OCI-LY3 (cell line): ENCODE data around the gene SNPH.

Source experiments
- CTCF ChIP-seq: fragments of 200-600, 300-600 bp; sonication (generic); IDR thresholded peaks from 2 replicates; pipeline ENCODE4 v1.5.1; 2014; ENCODE audit warnings: antibody characterized with exemption, low read length, low read depth
- EZH2phosphoT487 ChIP-seq: fragments of 200-600 bp; shearing (Covaris generic); IDR thresholded peaks from 2 replicates; pipeline ENCODE4 v1.6.1; 2018; ENCODE audit warnings: antibody characterized with exemption, mixed run types, low read depth

- TF ChIP-seq CTCF = no peak
- no peak for TF ChIP-seq EZH2phosphoT487
These were observed 44.0 kb downstream of the SNPH start for GRCh38 chr20:1310071-1310470.
